Breast epithelium (tissue), 4 donors: ENCODE measurements around the gene TMEM131. TPM values are rescaled to one million over a fixed set of nuclear protein-coding genes. Genes with fewer than 3 reads are reported as not detected.

Source experiments
- DNase-seq, 2 donors: peaks; one replicate each; pipeline ENCODE4 v3.0.0-alpha.2; 2019; ENCODE audit warnings: low spot score in 2 of 2
- H3K27ac ChIP-seq, 2 donors: fragments of 200-600 bp; sonication (generic) in 1 of 2; one replicate each; pipeline ENCODE4 v1.5.1; 2016 to 2019; ENCODE audit warnings: mild to moderate bottlenecking in 1 of 2
- H3K27me3 ChIP-seq, 2 donors: fragments of 200-600 bp; sonication (generic) in 1 of 2; one replicate each; pipeline versions ENCODE4 v1.5.1 to v1.6.0; 2017 to 2019; ENCODE audit warnings: control low read depth in 1 of 2, mild to moderate bottlenecking in 1 of 2
- H3K36me3 ChIP-seq: fragments of 200-600 bp; one replicate; pipeline ENCODE4 v1.5.1; 2019
- H3K4me1 ChIP-seq, 2 donors: fragments of 200-600 bp; sonication (generic); one replicate each; pipeline ENCODE4 v1.5.1; 2016 to 2019; ENCODE audit warnings: control low read depth in 1 of 2
- H3K4me3 ChIP-seq, 3 donors: fragments of 200-600 bp; sonication (generic); 1 replicate in 2 of 3; 2 replicates in 1 of 3; pipeline ENCODE4 v1.5.1; 2016 to 2019; ENCODE audit warnings: mild to moderate bottlenecking in 3 of 3, moderate library complexity in 2 of 3
- H3K9me3 ChIP-seq, 2 donors: fragments of 200-600 bp; sonication (generic) in 1 of 2; one replicate each; pipeline ENCODE4 v1.5.1; 2016 to 2019; ENCODE audit warnings: control low read depth in 1 of 2
- CTCF ChIP-seq, 3 donors: fragments of 450-650 bp; IDR thresholded peaks; one replicate each; pipeline ENCODE4 v1.5.1; 2016 to 2017; ENCODE audit warnings: antibody characterized with exemption in 3 of 3, mild to moderate bottlenecking in 3 of 3, moderate library complexity in 3 of 3
- POLR2A ChIP-seq: fragments of 450-650 bp; IDR thresholded peaks from one replicate; pipeline ENCODE4 v1.6.1; 2016; ENCODE audit warnings: antibody characterized with exemption, mild to moderate bottlenecking, moderate library complexity
- POLR2AphosphoS5 ChIP-seq, 3 donors: sonication (generic); formaldehyde crosslinking; IDR thresholded peaks; one replicate each; pipeline ENCODE4 v1.6.1; 2017; ENCODE audit warnings: antibody characterized with exemption in 3 of 3
- intact Hi-C: fragments of 100-400 bp; cut with DNase I; formaldehyde crosslinking; loops from one replicate; pipeline ENCODE4 v1.15.1; 2023; ENCODE audit warnings: low total_unique reads
- total RNA-seq, 3 donors: library from RNA; depleted of rRNA; stranded (reverse); fragments of >200 nt; gene quantifications; one replicate each; pipeline ENCODE4 v1.1.0, GENCODE V29; 2016

TMEM131 gene
- total RNA-seq, 3 donors from 2014 or later: 30.6 to 47.4 (median 41.3) TPM

GRCh38 chr2:97953853-97954252 is 41.9 kb downstream of the TMEM131 start:
- no peaks in the 10 kb centered on the region for H3K9me3 ChIP-seq
- H3K36me3 ChIP-seq: no peaks in the 10 kb centered on the region
- intact Hi-C loops: no loop called here
- no peaks in the 10 kb centered on the region for H3K27me3 ChIP-seq
- H3K4me3 ChIP-seq: no peak overlapping the region
- no peak overlapping the region for H3K27ac ChIP-seq
- TF ChIP-seq POLR2A (no peak), POLR2AphosphoS5 (IDR thresholded peaks at IDR 0.05) (no peak), CTCF (IDR thresholded peaks at IDR 0.05) (no peak)
- H3K4me1 ChIP-seq: peaks cover 0 to 5% of the 10 kb centered on the region in 2 donors
- no peak for DNase-seq

- Histone ChIP-seq H3K27ac (no peak overlapping the region), H3K27me3 (no peaks in the 10 kb centered on the region), H3K9me3 (no peaks in the 10 kb centered on the region), H3K4me3 (no peak overlapping the region), H3K36me3 (no peaks in the 10 kb centered on the region), H3K4me1 (peaks cover 0 to 5% of the 10 kb centered on the region in 2 donors)
- DNase-seq: no peak
- TF ChIP-seq POLR2A: no peak
- no peak for TF ChIP-seq POLR2AphosphoS5 (IDR thresholded peaks at IDR 0.05)
- TF ChIP-seq CTCF (IDR thresholded peaks at IDR 0.05): no peak
- intact Hi-C loops: no loop called here
These were observed 43.4 kb downstream of the TMEM131 start for GRCh38 chr2:97952357-97952756.

GRCh38 chr2:97951155-97951680 is 44.5 kb downstream of the TMEM131 start:
- H3K27me3 ChIP-seq: no peaks in the 10 kb centered on the region
- no peaks in the 10 kb centered on the region for H3K36me3 ChIP-seq
- H3K4me1 ChIP-seq: peaks cover 0 to 5% of the 10 kb centered on the region in 2 donors
- intact Hi-C loops: no loop called here
- DNase-seq: no peak
- H3K9me3 ChIP-seq: no peaks in the 10 kb centered on the region
- H3K27ac ChIP-seq: no peak overlapping the region
- H3K4me3 ChIP-seq: no peak overlapping the region
- TF ChIP-seq POLR2AphosphoS5 (IDR thresholded peaks at IDR 0.05): no peak
- no peak for TF ChIP-seq CTCF (IDR thresholded peaks at IDR 0.05)
- TF ChIP-seq POLR2A: no peak

GRCh38 chr2:97950329-97951154 is 45.2 kb downstream of the TMEM131 start:
- Histone ChIP-seq H3K36me3 (no peaks in the 10 kb centered on the region), H3K27ac (no peak overlapping the region), H3K9me3 (no peaks in the 10 kb centered on the region), H3K4me1 (peaks cover 0 to 5% of the 10 kb centered on the region in 2 donors), H3K27me3 (no peaks in the 10 kb centered on the region), H3K4me3 (no peak overlapping the region)
- TF ChIP-seq CTCF (IDR thresholded peaks at IDR 0.05) (no peak), POLR2A (no peak), POLR2AphosphoS5 (IDR thresholded peaks at IDR 0.05) (no peak)
- intact Hi-C loops: no loop called here
- DNase-seq: no peak

- Histone ChIP-seq H3K36me3 (no peaks in the 10 kb centered on the region), H3K4me3 (no peak overlapping the region), H3K27ac (no peak overlapping the region), H3K27me3 (no peaks in the 10 kb centered on the region), H3K4me1 (peaks cover 0 to 5% of the 10 kb centered on the region in 2 donors), H3K9me3 (no peaks in the 10 kb centered on the region)
- DNase-seq: no peak
- intact Hi-C loops: no loop called here
- TF ChIP-seq POLR2A (no peak), POLR2AphosphoS5 (IDR thresholded peaks at IDR 0.05) (no peak), CTCF (IDR thresholded peaks at IDR 0.05) (no peak)
These were observed 46.8 kb downstream of the TMEM131 start for GRCh38 chr2:97948926-97949325.
